ENCODE results near the gene SLC8A1.

Gene SLC8A1

GRCh38 chr2:40148334-40148733 lies 303.6 kb downstream of the SLC8A1 start:
- no peaks in the 10 kb centered on the region for H3K4me1 ChIP-seq (ENCODE audit: control insufficient read depth, insufficient read depth, low read length, poor library complexity, severe bottlenecking)
- H3K36me3 ChIP-seq (ENCODE audit: control insufficient read depth, insufficient read depth, low read length), result no peaks in the 10 kb centered on the region
- H3K4me3 ChIP-seq (ENCODE audit: insufficient read depth, low read depth, low read length, poor library complexity, severe bottlenecking), result no peak overlapping the region
- no peaks in the 10 kb centered on the region for H3K27me3 ChIP-seq (replicated peaks; ENCODE audit: control insufficient read depth, insufficient read depth, low read length, poor library complexity, severe bottlenecking)
- H3K27ac ChIP-seq (ENCODE audit: insufficient read depth, low read length, poor library complexity, severe bottlenecking), result no peak overlapping the region
- no peak for DNase-seq
- H3K9me3 ChIP-seq (ENCODE audit: control insufficient read depth, low read length), result no peaks in the 10 kb centered on the region

DNA sequence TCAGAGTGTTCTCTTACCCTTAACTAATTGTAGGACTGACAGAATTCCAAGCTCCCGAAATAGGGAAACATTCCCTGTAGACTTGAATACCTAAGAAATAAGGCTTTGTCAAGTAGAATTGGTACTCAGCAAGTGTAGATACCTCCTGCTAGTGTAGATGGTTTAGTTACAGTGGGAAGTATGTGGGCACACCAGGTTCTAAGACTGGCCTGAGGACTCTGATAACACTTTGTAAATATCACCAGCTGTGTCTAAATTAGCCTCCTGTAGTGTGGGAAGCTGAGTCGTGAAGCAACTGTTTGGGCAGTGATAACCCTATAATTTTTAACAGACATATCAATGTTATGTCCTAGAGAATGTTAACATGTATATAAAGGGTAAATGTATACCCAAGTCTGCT lies 304.5 kb downstream of the SLC8A1 start:
- Histone ChIP-seq H3K27me3 (replicated peaks; ENCODE audit: control insufficient read depth, insufficient read depth, low read length, poor library complexity, severe bottlenecking) (no peaks in the 10 kb centered on the region), H3K4me1 (ENCODE audit: control insufficient read depth, insufficient read depth, low read length, poor library complexity, severe bottlenecking) (no peaks in the 10 kb centered on the region), H3K36me3 (ENCODE audit: control insufficient read depth, insufficient read depth, low read length) (no peaks in the 10 kb centered on the region), H3K27ac (ENCODE audit: insufficient read depth, low read length, poor library complexity, severe bottlenecking) (no peak overlapping the region), H3K4me3 (ENCODE audit: insufficient read depth, low read depth, low read length, poor library complexity, severe bottlenecking) (no peak overlapping the region), H3K9me3 (ENCODE audit: control insufficient read depth, low read length) (no peaks in the 10 kb centered on the region)
- DNase-seq, result no peak

DNA sequence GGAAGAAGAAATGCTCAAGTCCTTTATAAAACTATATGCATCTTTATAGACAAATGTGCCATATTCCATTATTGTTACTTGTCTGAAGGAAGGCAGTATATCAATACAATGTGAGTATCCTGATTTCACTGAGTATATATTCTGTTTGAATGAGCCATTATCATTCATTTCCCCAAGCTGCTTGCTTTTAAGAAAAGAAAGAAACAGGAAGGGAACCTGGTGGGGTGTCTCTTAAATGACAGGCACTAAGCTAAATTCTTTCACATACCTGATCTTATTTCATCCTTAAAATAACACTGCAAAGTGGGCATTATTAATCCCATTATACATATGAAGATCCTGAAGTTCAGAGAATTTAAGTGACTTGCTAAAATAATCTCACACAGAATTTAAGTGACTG lies 307.9 kb downstream of the SLC8A1 start:
- DNase-seq, result no peak
- no peaks in the 10 kb centered on the region for H3K27me3 ChIP-seq (replicated peaks; ENCODE audit: control insufficient read depth, insufficient read depth, low read length, poor library complexity, severe bottlenecking)
- H3K4me3 ChIP-seq (ENCODE audit: insufficient read depth, low read depth, low read length, poor library complexity, severe bottlenecking), result no peak overlapping the region

DNA sequence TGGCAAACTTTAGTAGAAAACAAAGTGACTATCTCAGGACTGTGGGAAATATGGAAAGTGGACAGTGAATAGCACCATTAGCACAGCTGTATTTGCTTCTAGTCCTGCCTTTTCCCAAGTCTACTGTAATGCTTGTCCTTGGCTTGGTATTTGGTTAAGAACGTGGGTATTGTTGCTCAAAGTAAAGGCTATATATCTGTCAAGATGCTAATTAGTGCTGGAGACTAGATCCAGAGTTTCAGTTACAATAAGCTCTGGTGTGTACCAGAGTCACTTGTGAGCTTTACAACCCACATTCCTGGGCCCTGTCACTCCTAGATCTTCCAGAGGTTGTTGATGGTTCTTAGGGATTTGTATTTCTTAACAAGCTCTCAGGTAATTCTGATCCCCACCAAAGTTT lies 313.6 kb downstream of the SLC8A1 start:
- Histone ChIP-seq H3K27ac (ENCODE audit: insufficient read depth, low read length, poor library complexity, severe bottlenecking) (no peak overlapping the region), H3K36me3 (ENCODE audit: control insufficient read depth, insufficient read depth, low read length) (no peaks in the 10 kb centered on the region), H3K4me1 (ENCODE audit: control insufficient read depth, insufficient read depth, low read length, poor library complexity, severe bottlenecking) (no peaks in the 10 kb centered on the region), H3K4me3 (ENCODE audit: insufficient read depth, low read depth, low read length, poor library complexity, severe bottlenecking) (no peak overlapping the region), H3K27me3 (replicated peaks; ENCODE audit: control insufficient read depth, insufficient read depth, low read length, poor library complexity, severe bottlenecking) (no peaks in the 10 kb centered on the region), H3K9me3 (ENCODE audit: control insufficient read depth, low read length) (no peaks in the 10 kb centered on the region)
- no peak for DNase-seq

More for the DNA sequence above, 307.9 kb downstream of the SLC8A1 start:
- Histone ChIP-seq H3K9me3 (ENCODE audit: control insufficient read depth, low read length) (no peaks in the 10 kb centered on the region), H3K27ac (ENCODE audit: insufficient read depth, low read length, poor library complexity, severe bottlenecking) (no peak overlapping the region), H3K4me1 (ENCODE audit: control insufficient read depth, insufficient read depth, low read length, poor library complexity, severe bottlenecking) (no peaks in the 10 kb centered on the region), H3K36me3 (ENCODE audit: control insufficient read depth, insufficient read depth, low read length) (no peaks in the 10 kb centered on the region)

- no peaks in the 10 kb centered on the region for H3K4me1 ChIP-seq (ENCODE audit: control insufficient read depth, insufficient read depth, low read length, poor library complexity, severe bottlenecking)
- H3K27me3 ChIP-seq (replicated peaks; ENCODE audit: control insufficient read depth, insufficient read depth, low read length, poor library complexity, severe bottlenecking), result no peaks in the 10 kb centered on the region
- no peak for DNase-seq
- no peaks in the 10 kb centered on the region for H3K9me3 ChIP-seq (ENCODE audit: control insufficient read depth, low read length)
- H3K4me3 ChIP-seq (ENCODE audit: insufficient read depth, low read depth, low read length, poor library complexity, severe bottlenecking), result no peak overlapping the region
- H3K36me3 ChIP-seq (ENCODE audit: control insufficient read depth, insufficient read depth, low read length), result no peaks in the 10 kb centered on the region
- H3K27ac ChIP-seq (ENCODE audit: insufficient read depth, low read length, poor library complexity, severe bottlenecking), result no peak overlapping the region
Measured at GRCh38 chr2:40131081-40131704, 320.7 kb downstream of the SLC8A1 start.

GRCh38 chr2:40130251-40130994 lies 321.5 kb downstream of the SLC8A1 start:
- no peak overlapping the region for H3K27ac ChIP-seq (ENCODE audit: insufficient read depth, low read length, poor library complexity, severe bottlenecking)
- H3K9me3 ChIP-seq (ENCODE audit: control insufficient read depth, low read length), result no peaks in the 10 kb centered on the region
- no peak overlapping the region for H3K4me3 ChIP-seq (ENCODE audit: insufficient read depth, low read depth, low read length, poor library complexity, severe bottlenecking)
- no peak for DNase-seq
- H3K27me3 ChIP-seq (replicated peaks; ENCODE audit: control insufficient read depth, insufficient read depth, low read length, poor library complexity, severe bottlenecking), result no peaks in the 10 kb centered on the region
- no peaks in the 10 kb centered on the region for H3K36me3 ChIP-seq (ENCODE audit: control insufficient read depth, insufficient read depth, low read length)
- H3K4me1 ChIP-seq (ENCODE audit: control insufficient read depth, insufficient read depth, low read length, poor library complexity, severe bottlenecking), result no peaks in the 10 kb centered on the region

GRCh38 chr2:40129725-40130124 lies 322.2 kb downstream of the SLC8A1 start:
- no peak for DNase-seq
- no peak overlapping the region for H3K4me3 ChIP-seq (ENCODE audit: insufficient read depth, low read depth, low read length, poor library complexity, severe bottlenecking)
- H3K27me3 ChIP-seq (replicated peaks; ENCODE audit: control insufficient read depth, insufficient read depth, low read length, poor library complexity, severe bottlenecking), result no peaks in the 10 kb centered on the region
- no peaks in the 10 kb centered on the region for H3K9me3 ChIP-seq (ENCODE audit: control insufficient read depth, low read length)
- no peaks in the 10 kb centered on the region for H3K36me3 ChIP-seq (ENCODE audit: control insufficient read depth, insufficient read depth, low read length)
- H3K4me1 ChIP-seq (ENCODE audit: control insufficient read depth, insufficient read depth, low read length, poor library complexity, severe bottlenecking), result no peaks in the 10 kb centered on the region
- H3K27ac ChIP-seq (ENCODE audit: insufficient read depth, low read length, poor library complexity, severe bottlenecking), result no peak overlapping the region

DNA sequence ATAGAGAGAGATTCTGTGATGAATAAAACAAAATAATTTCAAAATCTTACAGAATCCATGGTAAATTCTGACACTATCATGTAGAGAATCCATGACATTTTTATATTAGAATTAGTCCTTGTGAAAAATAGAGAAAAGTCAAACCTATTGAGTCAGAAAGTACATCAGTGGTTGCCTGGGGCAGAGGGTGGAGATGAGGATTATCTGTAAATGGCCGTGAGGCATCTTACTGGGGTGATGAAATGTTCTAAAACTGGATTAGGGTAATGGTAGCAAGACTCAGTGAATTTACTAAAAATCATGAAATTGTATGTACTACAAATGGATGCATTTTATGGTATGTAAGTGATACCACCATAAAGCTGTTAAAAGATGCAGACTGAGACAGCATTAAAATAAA lies 323.1 kb downstream of the SLC8A1 start:
- no peak for DNase-seq
- Histone ChIP-seq H3K27me3 (replicated peaks; ENCODE audit: control insufficient read depth, insufficient read depth, low read length, poor library complexity, severe bottlenecking) (no peaks in the 10 kb centered on the region), H3K9me3 (ENCODE audit: control insufficient read depth, low read length) (no peaks in the 10 kb centered on the region), H3K27ac (ENCODE audit: insufficient read depth, low read length, poor library complexity, severe bottlenecking) (no peak overlapping the region), H3K4me3 (ENCODE audit: insufficient read depth, low read depth, low read length, poor library complexity, severe bottlenecking) (no peak overlapping the region), H3K36me3 (ENCODE audit: control insufficient read depth, insufficient read depth, low read length) (no peaks in the 10 kb centered on the region), H3K4me1 (ENCODE audit: control insufficient read depth, insufficient read depth, low read length, poor library complexity, severe bottlenecking) (no peaks in the 10 kb centered on the region)

- Histone ChIP-seq H3K4me3 (ENCODE audit: insufficient read depth, low read depth, low read length, poor library complexity, severe bottlenecking) (no peak overlapping the region), H3K4me1 (ENCODE audit: control insufficient read depth, insufficient read depth, low read length, poor library complexity, severe bottlenecking) (no peaks in the 10 kb centered on the region), H3K27ac (ENCODE audit: insufficient read depth, low read length, poor library complexity, severe bottlenecking) (no peak overlapping the region), H3K36me3 (ENCODE audit: control insufficient read depth, insufficient read depth, low read length) (no peaks in the 10 kb centered on the region), H3K27me3 (replicated peaks; ENCODE audit: control insufficient read depth, insufficient read depth, low read length, poor library complexity, severe bottlenecking) (no peaks in the 10 kb centered on the region), H3K9me3 (ENCODE audit: control insufficient read depth, low read length) (no peaks in the 10 kb centered on the region)
- no peak for DNase-seq
Measured at GRCh38 chr2:40127890-40128557, 323.9 kb downstream of the SLC8A1 start.

- Histone ChIP-seq H3K36me3 (ENCODE audit: control insufficient read depth, insufficient read depth, low read length) (no peaks in the 10 kb centered on the region), H3K9me3 (ENCODE audit: control insufficient read depth, low read length) (no peaks in the 10 kb centered on the region), H3K27me3 (replicated peaks; ENCODE audit: control insufficient read depth, insufficient read depth, low read length, poor library complexity, severe bottlenecking) (no peaks in the 10 kb centered on the region), H3K4me3 (ENCODE audit: insufficient read depth, low read depth, low read length, poor library complexity, severe bottlenecking) (no peak overlapping the region), H3K4me1 (ENCODE audit: control insufficient read depth, insufficient read depth, low read length, poor library complexity, severe bottlenecking) (no peaks in the 10 kb centered on the region), H3K27ac (ENCODE audit: insufficient read depth, low read length, poor library complexity, severe bottlenecking) (no peak overlapping the region)
- no peak for DNase-seq
Measured at GRCh38 chr2:40127146-40127545, 324.7 kb downstream of the SLC8A1 start.
